Pancreas (tissue), 10 donors: ENCODE data around the gene NUDT19. TPM values are rescaled to one million over a fixed set of nuclear protein-coding genes. Genes with fewer than 3 reads are reported as not detected.
A peak's percentile ranks its signal among the peaks of the same experiment; 100 is the strongest.

Experiments used
- ATAC-seq, 4 donors: fragments of 200-7000 bp; cut with Tn5 transposase; one replicate each; pipeline versions ENCODE4 v1.8.0 to v1.9.1; 2020; ENCODE audit warnings: mild to moderate bottlenecking in 4 of 4, moderate library complexity in 4 of 4
- DNase-seq, 6 donors: peaks; one replicate each; pipeline ENCODE4 v3.0.0-alpha.2; 2020
- FAIRE-seq: peaks from 2 replicates; lab custom pipeline; 2012; peaks lifted over from hg19 to GRCh38; lab: Jason Lieb, UNC
- H3K27ac ChIP-seq, 4 donors: fragments of 200-600 bp; sonication (generic); 1 replicate in 3 of 4; 2 replicates in 1 of 4; pipeline versions ENCODE4 v1.5.0 to v1.8.0; 2020
- H3K27me3 ChIP-seq, 4 donors: fragments of 200-600 bp; one replicate each; pipeline ENCODE4 v1.8.0; 2021
- H3K36me3 ChIP-seq, 3 donors: fragments of 200-600 bp; sonication (generic) in 1 of 3; one replicate each; pipeline versions ENCODE4 v1.5.0 to v1.8.0; 2020 to 2021
- H3K4me1 ChIP-seq, 3 donors: fragments of 200-600 bp; one replicate each; pipeline ENCODE4 v1.8.0; 2021
- H3K4me3 ChIP-seq, 4 donors: fragments of 200-600 bp; sonication (generic) in 2 of 4; one replicate each; pipeline versions ENCODE4 v1.5.0 to v1.8.0; 2020 to 2021
- H3K9me3 ChIP-seq, 4 donors: fragments of 200-600 bp; one replicate each; pipeline ENCODE4 v1.8.0; 2021
- WGBS, 2 donors: extraction: QIAGEN DNeasy Blood & Tissue Kit; methylation state at CpG; one replicate each; pipeline ENCODE4 v1.1.7; 2013; 5-methylcytosine and 5-hydroxymethylcytosine counted together
- intact Hi-C, 3 donors: fragments of 100-400 bp; cut with DNase I; formaldehyde crosslinking; loops; one replicate each; pipeline versions ENCODE4 v1.11.1 to v1.14.2; 2022
- polyA plus RNA-seq, 2 donors: library from polyadenylated mRNA; stranded (reverse); fragments of 200-250 nt; gene quantifications; one replicate each; pipeline ENCODE4 v1.2.3, GENCODE V29; 2013
- total RNA-seq, 6 donors: library from RNA; stranded (reverse); fragmentation: NEBNext Ultra II Directional in 4 of 6; extraction: Animal tissue kit (Norgen Biotek cat#: 25700) in 4 of 6; gene quantifications; one replicate each; pipeline versions ENCODE4 v1.2.1 to v1.2.4, GENCODE V29; 2021 to 2023
- TF ChIP-seq, protein P1 (sequence below), 4 donors: fragments of 200-600 bp; sonication (generic) in 3 of 4; IDR thresholded peaks; one replicate each; pipeline versions ENCODE4 v1.5.0 to v1.8.0; 2021; ENCODE audit warnings: antibody characterized with exemption in 4 of 4
- donor health status: healthy with polysubstance abuse.
- donor health status: DM: no; HTN: no; CAD: no; lungs with moderate emphysema.
- donor health status: DM: no; HTN: no; CAD: no.
- donor health status: control.
- donor health status: control.
- donor health status: Bipolar disorder and iron deficiency.
- donor health status: DM: yes; HTN: yes; CAD: no.
- donor health status: DM: no; HTN: no; CAD: no.
- donor health status: DM: no; HTN: no; CAD: no.
- donor health status: DM: yes; HTN: yes; CAD: no.

Gene NUDT19
- total and polyA plus RNA-seq, 8 donors = 2.5 to 8.2 (median 4.2) TPM

DNA sequence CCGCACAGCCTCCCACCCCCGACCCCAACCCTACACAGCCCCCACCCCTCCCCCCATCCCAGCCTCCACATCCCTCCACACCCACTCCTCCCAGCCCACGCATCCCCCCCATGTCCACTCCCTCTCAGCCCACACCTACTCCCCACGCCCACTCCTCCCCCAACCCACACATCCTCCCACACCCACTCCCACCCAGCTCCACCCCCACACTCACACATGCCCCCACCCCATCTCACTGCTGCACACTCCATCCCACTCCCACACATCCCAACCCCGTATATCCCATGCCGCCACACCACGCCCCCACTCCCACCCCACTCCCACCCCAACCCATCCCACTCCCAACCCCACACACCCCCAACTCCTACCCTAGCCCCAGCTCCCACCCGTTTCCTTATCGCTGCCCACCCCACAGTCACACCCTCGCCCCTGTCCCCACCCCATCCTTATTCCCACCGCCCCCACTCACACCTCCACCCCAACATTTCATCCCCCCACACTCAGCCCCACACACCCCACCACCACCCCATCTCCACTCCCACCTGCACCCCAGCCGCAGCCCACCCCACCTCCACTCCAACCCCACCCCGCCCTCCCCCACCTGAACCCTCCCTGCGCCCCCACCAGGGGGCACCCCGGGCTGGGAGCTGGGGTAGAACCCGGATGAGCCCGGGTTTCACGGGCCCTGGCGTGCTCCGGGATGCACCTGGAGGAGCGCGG lies 28.8 kb downstream of the NUDT19 start:
- no peak for FAIRE-seq

DNA sequence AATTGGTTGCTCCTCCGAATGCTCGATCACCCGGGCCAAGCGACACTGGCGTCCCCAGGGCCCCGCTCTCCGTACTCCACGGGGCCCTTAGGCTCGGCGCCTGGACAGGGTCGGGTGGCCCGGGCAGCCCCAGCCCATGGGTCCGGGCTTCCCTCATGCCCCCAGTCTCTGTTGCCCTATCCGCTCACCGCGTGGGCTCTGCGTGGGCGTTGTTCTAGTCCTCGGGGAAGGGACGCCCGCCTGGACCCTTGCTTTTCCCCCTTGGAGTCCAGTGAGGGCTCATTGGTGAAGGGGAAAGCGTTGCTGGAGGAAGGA lies 29.3 kb downstream of the NUDT19 start:
- no peak for FAIRE-seq
- Histone ChIP-seq H3K4me1 (no peaks in the 10 kb centered on the region), H3K4me3 (no peak overlapping the region), H3K27ac (no peak overlapping the region), H3K9me3 (no peaks in the 10 kb centered on the region), H3K27me3 (no peaks in the 10 kb centered on the region), H3K36me3 (no peaks in the 10 kb centered on the region)
- intact Hi-C loops = no loop called here
- DNase-seq = peak in 1 of 6 donors; percentile 66
- no peak for ATAC-seq
- TF ChIP-seq, protein P1, sequence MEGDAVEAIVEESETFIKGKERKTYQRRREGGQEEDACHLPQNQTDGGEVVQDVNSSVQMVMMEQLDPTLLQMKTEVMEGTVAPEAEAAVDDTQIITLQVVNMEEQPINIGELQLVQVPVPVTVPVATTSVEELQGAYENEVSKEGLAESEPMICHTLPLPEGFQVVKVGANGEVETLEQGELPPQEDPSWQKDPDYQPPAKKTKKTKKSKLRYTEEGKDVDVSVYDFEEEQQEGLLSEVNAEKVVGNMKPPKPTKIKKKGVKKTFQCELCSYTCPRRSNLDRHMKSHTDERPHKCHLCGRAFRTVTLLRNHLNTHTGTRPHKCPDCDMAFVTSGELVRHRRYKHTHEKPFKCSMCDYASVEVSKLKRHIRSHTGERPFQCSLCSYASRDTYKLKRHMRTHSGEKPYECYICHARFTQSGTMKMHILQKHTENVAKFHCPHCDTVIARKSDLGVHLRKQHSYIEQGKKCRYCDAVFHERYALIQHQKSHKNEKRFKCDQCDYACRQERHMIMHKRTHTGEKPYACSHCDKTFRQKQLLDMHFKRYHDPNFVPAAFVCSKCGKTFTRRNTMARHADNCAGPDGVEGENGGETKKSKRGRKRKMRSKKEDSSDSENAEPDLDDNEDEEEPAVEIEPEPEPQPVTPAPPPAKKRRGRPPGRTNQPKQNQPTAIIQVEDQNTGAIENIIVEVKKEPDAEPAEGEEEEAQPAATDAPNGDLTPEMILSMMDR (IDR thresholded peaks at IDR 0.05) = no peak
- 97% methylated on average over 22 of the region's 22 CpGs for WGBS, 2 donors

More for the DNA sequence above, 28.8 kb downstream of the NUDT19 start:
- Histone ChIP-seq H3K27me3 (no peaks in the 10 kb centered on the region), H3K4me1 (no peaks in the 10 kb centered on the region), H3K9me3 (no peaks in the 10 kb centered on the region), H3K4me3 (no peak overlapping the region), H3K36me3 (no peaks in the 10 kb centered on the region), H3K27ac (no peak overlapping the region)
- no peak for DNase-seq
- no peak for ATAC-seq
- TF ChIP-seq, protein P1 (IDR thresholded peaks at IDR 0.05) = no peak
- 93 to 94% methylated on average over 18 to 22 of the region's 22 CpGs for WGBS, 2 donors
- intact Hi-C loops = no loop called here

DNA sequence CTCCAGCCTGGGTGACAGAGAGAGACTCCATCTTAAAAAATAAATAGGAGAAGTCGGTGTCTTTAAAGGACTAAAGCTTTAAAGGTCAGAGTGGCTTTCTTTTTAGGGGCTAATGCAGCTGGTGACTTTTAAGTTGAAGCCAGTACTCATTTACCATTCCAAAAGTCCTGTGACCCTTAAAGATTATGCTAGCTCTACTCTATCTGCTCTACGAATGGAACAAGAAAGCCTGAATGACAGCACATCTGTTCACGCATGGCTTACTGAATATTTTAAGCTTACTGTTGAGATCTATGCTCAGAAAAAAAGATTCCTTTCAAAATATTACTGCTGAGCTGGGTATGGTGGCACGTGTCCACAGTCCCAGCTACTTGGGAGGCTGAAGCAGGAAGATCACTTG lies 44.3 kb downstream of the NUDT19 start:
- H3K9me3 ChIP-seq = no peaks in the 10 kb centered on the region
- FAIRE-seq (no peak), ATAC-seq (no peak), DNase-seq (no peak)
- H3K27me3 ChIP-seq = peaks cover 0 to 3% (median 0%) of the 10 kb centered on the region in 4 donors
- H3K4me1 ChIP-seq = no peaks in the 10 kb centered on the region
- TF ChIP-seq, protein P1 (IDR thresholded peaks at IDR 0.05) = no peak
- H3K36me3 ChIP-seq = no peaks in the 10 kb centered on the region
- WGBS, 2 donors = 81 to 86% methylated on average over 4 of the region's 4 CpGs
- no peak overlapping the region for H3K27ac ChIP-seq
- H3K4me3 ChIP-seq = no peak overlapping the region
- intact Hi-C loops = no loop called here

DNA sequence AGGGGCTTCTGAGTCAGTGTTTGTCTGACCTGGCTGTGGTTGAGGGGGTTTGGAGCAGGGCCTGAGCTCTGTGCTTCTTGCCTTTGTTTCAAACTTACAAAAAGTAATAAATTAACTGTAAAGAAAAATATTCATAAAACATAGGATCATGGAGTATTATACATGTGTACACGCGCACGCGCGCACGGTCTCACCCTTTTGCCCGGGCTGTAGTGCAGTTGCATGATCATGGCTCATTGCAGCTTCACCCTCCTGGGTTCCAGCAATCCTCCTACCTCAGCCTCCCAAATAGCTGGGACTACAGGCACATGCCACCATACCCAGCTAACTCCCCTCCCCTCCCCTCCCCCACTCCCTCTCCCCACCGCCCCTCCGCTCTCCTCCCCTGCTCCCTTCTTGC lies 51.4 kb downstream of the NUDT19 start:
- no peaks in the 10 kb centered on the region for H3K4me1 ChIP-seq
- no peak for DNase-seq
- FAIRE-seq = no peak
- H3K36me3 ChIP-seq = no peaks in the 10 kb centered on the region
- H3K9me3 ChIP-seq = no peaks in the 10 kb centered on the region
- H3K27me3 ChIP-seq = no peaks in the 10 kb centered on the region
- WGBS, 2 donors = 98 to 100% methylated on average over 9 of the region's 9 CpGs
- TF ChIP-seq, protein P1 (IDR thresholded peaks at IDR 0.05) = no peak
- ATAC-seq = no peak
- no peak overlapping the region for H3K27ac ChIP-seq
- no peak overlapping the region for H3K4me3 ChIP-seq
- intact Hi-C loops = no loop called here

DNA sequence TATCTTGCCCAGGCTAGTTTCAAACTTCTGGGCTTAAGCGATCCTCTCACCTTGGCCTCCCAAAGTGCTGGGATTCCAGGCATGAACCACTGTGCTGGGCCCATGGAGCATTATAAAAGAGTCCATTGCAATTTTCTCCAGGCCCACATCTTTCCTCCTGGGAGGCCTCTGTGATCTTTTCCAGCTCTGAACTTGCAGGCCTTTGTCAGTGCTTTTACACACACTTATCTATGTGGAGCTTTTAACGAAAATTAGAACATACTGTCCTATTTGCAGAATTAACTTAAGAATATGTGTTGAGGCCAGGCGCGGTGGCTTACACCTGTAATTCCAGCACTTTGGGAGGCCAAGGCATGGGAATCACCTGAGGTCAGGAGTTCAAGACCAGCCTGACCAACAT lies 51.8 kb downstream of the NUDT19 start:
- FAIRE-seq (no peak), ATAC-seq (no peak), DNase-seq (no peak)
- Histone ChIP-seq H3K27ac (no peak overlapping the region), H3K4me1 (no peaks in the 10 kb centered on the region), H3K27me3 (no peaks in the 10 kb centered on the region), H3K9me3 (no peaks in the 10 kb centered on the region), H3K36me3 (no peaks in the 10 kb centered on the region), H3K4me3 (no peak overlapping the region)
- intact Hi-C loops = no loop called here
- 95 to 96% methylated on average over 4 of the region's 4 CpGs for WGBS, 2 donors
- TF ChIP-seq, protein P1 (IDR thresholded peaks at IDR 0.05) = no peak
